Mucosa of rectum (tissue), 2 donors: ENCODE measurements around the gene IFNA7.
"Not testable (repeated sequence)": the region's sequence is repeated elsewhere in the genome, so short reads cannot be mapped to it uniquely, and the experiment has no call there.

Experiments used
- H3K27ac ChIP-seq, 2 donors: one replicate each; pipeline ENCODE4 v1.7.0; 2013; ENCODE audit warnings: inconsistent platforms in 2 of 2, low read depth in 2 of 2, low read length in 2 of 2
- H3K27me3 ChIP-seq, 2 donors: one replicate each; pipeline ENCODE4 v1.7.0; 2013; ENCODE audit warnings: low read length in 2 of 2; ENCODE audit not compliant: control insufficient read depth in 2 of 2, insufficient read depth in 2 of 2
- H3K36me3 ChIP-seq, 2 donors: one replicate each; pipeline ENCODE4 v1.7.0; 2013; ENCODE audit warnings: low read length in 2 of 2; ENCODE audit not compliant: control insufficient read depth in 2 of 2, insufficient read depth in 2 of 2
- H3K4me1 ChIP-seq, 2 donors: one replicate each; pipeline ENCODE4 v1.7.0; 2013; ENCODE audit warnings: low read length in 2 of 2, mild to moderate bottlenecking in 1 of 2; ENCODE audit not compliant: control insufficient read depth in 2 of 2, insufficient read depth in 2 of 2
- H3K4me3 ChIP-seq, 2 donors: one replicate each; pipeline ENCODE4 v1.7.0; 2013; ENCODE audit warnings: low read length in 2 of 2
- H3K9ac ChIP-seq, 2 donors: one replicate each; pipeline ENCODE4 v1.7.0; 2013; ENCODE audit warnings: low read length in 2 of 2, low read depth in 1 of 2, mild to moderate bottlenecking in 1 of 2
- H3K9me3 ChIP-seq, 2 donors: one replicate each; pipeline ENCODE4 v1.7.0; 2013; ENCODE audit warnings: low read length in 2 of 2; ENCODE audit not compliant: control insufficient read depth in 2 of 2
- donor health status: healthy.
- donor health status: Normal muscosa, but diverticular disease.

Gene IFNA7

GRCh38 chr9:21217211-21217610, 15.2 kb upstream of the IFNA7 start, which contains the start of gene IFNA16:
Gene IFNA16, minus strand, starts transcription at chr9:21217311. Its CDS starts 6 bp downstream, at chr9:21217305.
- H3K27me3 ChIP-seq, H3K9me3 ChIP-seq, H3K36me3 ChIP-seq, H3K9ac ChIP-seq, H3K4me1 ChIP-seq, H3K27ac ChIP-seq, H3K4me3 ChIP-seq: not testable (repeated sequence)

GRCh38 chr9:21213411-21214326, 11.7 kb upstream of the IFNA7 start:
- H3K36me3 ChIP-seq, H3K9me3 ChIP-seq, H3K27ac ChIP-seq, H3K4me1 ChIP-seq, H3K4me3 ChIP-seq, H3K27me3 ChIP-seq, H3K9ac ChIP-seq: not testable (repeated sequence)

GRCh38 chr9:21212160-21212559, 10.2 kb upstream of the IFNA7 start:
- not testable (repeated sequence) for H3K36me3 ChIP-seq, H3K4me1 ChIP-seq, H3K27ac ChIP-seq, H3K4me3 ChIP-seq, H3K9ac ChIP-seq, H3K27me3 ChIP-seq, H3K9me3 ChIP-seq

- not testable (repeated sequence) for H3K4me1 ChIP-seq, H3K9ac ChIP-seq, H3K4me3 ChIP-seq, H3K27ac ChIP-seq, H3K36me3 ChIP-seq, H3K9me3 ChIP-seq, H3K27me3 ChIP-seq
These were observed 8.8 kb upstream of the IFNA7 start for GRCh38 chr9:21210782-21211181.

- Histone ChIP-seq H3K27ac (no peak overlapping the region), H3K4me3 (no peak overlapping the region), H3K9ac (no peak overlapping the region), H3K4me1 (no peaks in the 10 kb centered on the region), H3K36me3 (no peaks in the 10 kb centered on the region), H3K9me3 (no peaks in the 10 kb centered on the region), H3K27me3 (no peaks in the 10 kb centered on the region)
These were observed 8.3 kb upstream of the IFNA7 start for GRCh38 chr9:21210311-21210710.

GRCh38 chr9:21207043-21207442, 5.0 kb upstream of the IFNA7 start, which contains the start of gene IFNA10:
Gene IFNA10, minus strand, starts transcription at chr9:21207143. Its CDS starts 46 bp downstream, at chr9:21207097.
- not testable (repeated sequence) for H3K27me3 ChIP-seq, H3K4me3 ChIP-seq, H3K36me3 ChIP-seq, H3K9me3 ChIP-seq, H3K27ac ChIP-seq, H3K9ac ChIP-seq, H3K4me1 ChIP-seq

- no peak overlapping the region for H3K9ac ChIP-seq
- no peaks in the 10 kb centered on the region for H3K36me3 ChIP-seq
- no peaks in the 10 kb centered on the region for H3K9me3 ChIP-seq
- no peaks in the 10 kb centered on the region for H3K4me1 ChIP-seq
- H3K27ac ChIP-seq: no peak overlapping the region
- H3K27me3 ChIP-seq: no peaks in the 10 kb centered on the region
- H3K4me3 ChIP-seq: no peak overlapping the region
These were observed 3.2 kb upstream of the IFNA7 start for GRCh38 chr9:21205204-21205603.

- not testable (repeated sequence) for H3K27ac ChIP-seq, H3K27me3 ChIP-seq, H3K9me3 ChIP-seq, H3K4me1 ChIP-seq, H3K4me3 ChIP-seq, H3K9ac ChIP-seq, H3K36me3 ChIP-seq
These were observed 6.9 kb downstream of the IFNA7 start for GRCh38 chr9:21194867-21195776.

- H3K4me3 ChIP-seq, H3K9ac ChIP-seq, H3K27ac ChIP-seq, H3K9me3 ChIP-seq, H3K27me3 ChIP-seq, H3K4me1 ChIP-seq, H3K36me3 ChIP-seq: not testable (repeated sequence)
These were observed 14.5 kb downstream of the IFNA7 start, which contains the start of gene IFNA4 for GRCh38 chr9:21187487-21187886. Gene IFNA4, minus strand, starts transcription at chr9:21187587. Its CDS starts 56 bp downstream, at chr9:21187531.
